Mucosa of rectum (tissue), 2 donors: ENCODE results near the gene DTNA.

Source experiments
- H3K27ac ChIP-seq, 2 donors: one replicate each; pipeline ENCODE4 v1.7.0; 2013; ENCODE audit warnings: inconsistent platforms in 2 of 2, low read depth in 2 of 2, low read length in 2 of 2
- H3K27me3 ChIP-seq, 2 donors: one replicate each; pipeline ENCODE4 v1.7.0; 2013; ENCODE audit warnings: low read length in 2 of 2; ENCODE audit not compliant: control insufficient read depth in 2 of 2, insufficient read depth in 2 of 2
- H3K36me3 ChIP-seq, 2 donors: one replicate each; pipeline ENCODE4 v1.7.0; 2013; ENCODE audit warnings: low read length in 2 of 2; ENCODE audit not compliant: control insufficient read depth in 2 of 2, insufficient read depth in 2 of 2
- H3K4me1 ChIP-seq, 2 donors: one replicate each; pipeline ENCODE4 v1.7.0; 2013; ENCODE audit warnings: low read length in 2 of 2, mild to moderate bottlenecking in 1 of 2; ENCODE audit not compliant: control insufficient read depth in 2 of 2, insufficient read depth in 2 of 2
- H3K4me3 ChIP-seq, 2 donors: one replicate each; pipeline ENCODE4 v1.7.0; 2013; ENCODE audit warnings: low read length in 2 of 2
- H3K9ac ChIP-seq, 2 donors: one replicate each; pipeline ENCODE4 v1.7.0; 2013; ENCODE audit warnings: low read length in 2 of 2, low read depth in 1 of 2, mild to moderate bottlenecking in 1 of 2
- H3K9me3 ChIP-seq, 2 donors: one replicate each; pipeline ENCODE4 v1.7.0; 2013; ENCODE audit warnings: low read length in 2 of 2; ENCODE audit not compliant: control insufficient read depth in 2 of 2
- donor health status: healthy.
- donor health status: Normal muscosa, but diverticular disease.

DTNA gene

GRCh38 chr18:34802959-34803358 is 92.9 kb downstream of the DTNA start:
- no peaks in the 10 kb centered on the region for H3K9me3 ChIP-seq
- H3K4me3 ChIP-seq: no peak overlapping the region
- H3K9ac ChIP-seq: no peak overlapping the region
- H3K27ac ChIP-seq: no peak overlapping the region
- no peaks in the 10 kb centered on the region for H3K36me3 ChIP-seq
- no peaks in the 10 kb centered on the region for H3K27me3 ChIP-seq
- no peaks in the 10 kb centered on the region for H3K4me1 ChIP-seq

- Histone ChIP-seq H3K9ac (no peak overlapping the region), H3K4me1 (no peaks in the 10 kb centered on the region), H3K27me3 (no peaks in the 10 kb centered on the region), H3K4me3 (no peak overlapping the region), H3K9me3 (no peaks in the 10 kb centered on the region), H3K36me3 (no peaks in the 10 kb centered on the region), H3K27ac (no peak overlapping the region)
Measured at GRCh38 chr18:34803877-34804400, 93.8 kb downstream of the DTNA start.

GRCh38 chr18:34805103-34805877 is 95.2 kb downstream of the DTNA start:
- Histone ChIP-seq H3K4me3 (no peak overlapping the region), H3K36me3 (no peaks in the 10 kb centered on the region), H3K9me3 (no peaks in the 10 kb centered on the region), H3K9ac (no peak overlapping the region), H3K27me3 (no peaks in the 10 kb centered on the region), H3K4me1 (no peaks in the 10 kb centered on the region), H3K27ac (no peak overlapping the region)

DNA sequence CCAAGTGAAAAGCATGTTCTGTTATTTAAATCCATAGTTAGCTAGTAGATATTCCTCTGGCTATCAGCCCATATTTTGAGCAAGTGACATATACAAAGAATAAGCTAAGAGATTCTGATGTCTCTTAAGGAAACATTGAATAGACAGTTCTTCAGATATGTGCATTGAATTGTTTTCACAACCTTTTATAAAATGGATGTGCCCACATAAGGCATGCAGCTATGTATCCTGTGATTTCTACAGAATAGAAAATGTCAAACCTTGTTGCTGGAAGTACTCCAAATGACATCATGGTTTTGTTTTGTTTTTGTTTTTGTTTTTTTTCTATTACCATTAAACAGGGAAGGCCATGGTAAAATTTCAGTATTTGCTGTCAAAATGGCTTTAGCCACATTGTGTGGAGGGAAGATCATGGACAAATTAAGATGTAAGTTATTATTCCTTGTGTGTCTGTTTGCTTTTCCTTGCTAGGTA is 95.8 kb downstream of the DTNA start:
- no peaks in the 10 kb centered on the region for H3K9me3 ChIP-seq
- no peak overlapping the region for H3K27ac ChIP-seq
- no peaks in the 10 kb centered on the region for H3K36me3 ChIP-seq
- H3K27me3 ChIP-seq: no peaks in the 10 kb centered on the region
- H3K4me1 ChIP-seq: no peaks in the 10 kb centered on the region
- H3K4me3 ChIP-seq: no peak overlapping the region
- no peak overlapping the region for H3K9ac ChIP-seq

GRCh38 chr18:34806527-34806926 is 96.4 kb downstream of the DTNA start:
- Histone ChIP-seq H3K36me3 (no peaks in the 10 kb centered on the region), H3K4me1 (no peaks in the 10 kb centered on the region), H3K9me3 (no peaks in the 10 kb centered on the region), H3K27me3 (no peaks in the 10 kb centered on the region), H3K27ac (no peak overlapping the region), H3K9ac (no peak overlapping the region), H3K4me3 (no peak overlapping the region)

- Histone ChIP-seq H3K9me3 (no peaks in the 10 kb centered on the region), H3K36me3 (no peaks in the 10 kb centered on the region), H3K27ac (no peak overlapping the region), H3K9ac (no peak overlapping the region), H3K27me3 (no peaks in the 10 kb centered on the region), H3K4me3 (no peak overlapping the region), H3K4me1 (no peaks in the 10 kb centered on the region)
Measured at GRCh38 chr18:34807106-34807796, 97.2 kb downstream of the DTNA start.

DNA sequence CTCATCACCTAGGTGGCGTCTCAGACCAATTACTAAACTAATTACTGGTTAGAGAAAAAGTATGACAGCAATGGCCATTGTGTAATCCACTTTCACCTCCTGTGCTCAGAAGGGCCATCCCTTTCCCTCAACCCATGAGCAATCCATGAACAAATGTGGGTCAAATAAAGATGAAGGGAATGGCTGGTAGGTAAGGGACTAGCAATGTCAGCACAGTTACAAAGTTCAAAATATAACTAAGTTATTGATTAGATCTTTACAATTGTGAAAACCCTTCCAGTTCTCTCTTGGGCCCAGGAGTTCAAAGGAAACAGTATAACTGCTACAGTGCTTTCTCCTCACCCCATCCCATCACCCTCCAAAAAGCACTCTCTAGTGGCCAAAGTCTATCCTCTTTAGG is 98.3 kb downstream of the DTNA start:
- H3K27ac ChIP-seq: no peak overlapping the region

DNA sequence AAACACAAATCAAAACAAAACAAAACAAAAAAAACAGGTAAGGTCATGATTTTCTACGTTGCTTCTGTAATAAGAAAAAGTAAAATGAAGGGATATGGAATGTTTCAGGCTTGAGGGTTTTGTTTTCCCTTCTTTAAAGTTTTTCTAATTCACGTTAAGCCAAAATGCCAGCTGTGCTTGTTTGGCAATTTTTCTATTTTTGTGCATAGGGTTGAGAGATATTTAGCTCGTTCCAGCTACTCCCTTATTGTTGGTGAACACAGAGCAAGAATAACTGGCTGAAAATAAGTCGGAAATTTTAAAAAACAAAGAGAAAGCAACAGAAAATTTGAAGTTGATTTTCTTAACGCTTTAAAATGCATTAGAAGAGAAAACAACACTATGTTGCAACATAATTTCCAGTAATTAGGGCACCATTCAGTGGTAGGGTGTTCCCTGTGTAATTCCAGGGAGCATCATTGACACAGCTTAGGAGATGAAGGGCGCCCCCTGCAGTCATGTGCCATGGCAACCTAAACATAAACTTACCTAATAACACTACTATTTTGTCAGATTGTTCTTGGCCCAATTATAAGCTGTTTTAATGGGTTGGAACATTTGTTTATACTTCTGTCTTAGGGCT is 99.5 kb downstream of the DTNA start:
- H3K9me3 ChIP-seq: no peaks in the 10 kb centered on the region
- no peak overlapping the region for H3K9ac ChIP-seq
- H3K4me1 ChIP-seq: no peaks in the 10 kb centered on the region
- no peak overlapping the region for H3K4me3 ChIP-seq
- no peak overlapping the region for H3K27ac ChIP-seq
- no peaks in the 10 kb centered on the region for H3K27me3 ChIP-seq
- no peaks in the 10 kb centered on the region for H3K36me3 ChIP-seq

More for the DNA sequence above, 98.3 kb downstream of the DTNA start:
- Histone ChIP-seq H3K27me3 (no peaks in the 10 kb centered on the region), H3K9ac (no peak overlapping the region), H3K4me1 (no peaks in the 10 kb centered on the region), H3K9me3 (no peaks in the 10 kb centered on the region), H3K36me3 (no peaks in the 10 kb centered on the region), H3K4me3 (no peak overlapping the region)

GRCh38 chr18:34816183-34816582 is 106.1 kb downstream of the DTNA start:
- Histone ChIP-seq H3K4me1 (no peaks in the 10 kb centered on the region), H3K36me3 (no peaks in the 10 kb centered on the region), H3K27me3 (no peaks in the 10 kb centered on the region), H3K9ac (no peak overlapping the region), H3K9me3 (no peaks in the 10 kb centered on the region), H3K4me3 (no peak overlapping the region), H3K27ac (no peak overlapping the region)

GRCh38 chr18:34817636-34818035 is 107.5 kb downstream of the DTNA start:
- no peak overlapping the region for H3K27ac ChIP-seq
- no peaks in the 10 kb centered on the region for H3K27me3 ChIP-seq
- H3K9me3 ChIP-seq: no peaks in the 10 kb centered on the region
- H3K4me3 ChIP-seq: no peak overlapping the region
- no peaks in the 10 kb centered on the region for H3K36me3 ChIP-seq
- no peaks in the 10 kb centered on the region for H3K4me1 ChIP-seq
- H3K9ac ChIP-seq: no peak overlapping the region
